ENCODE measurements around the gene SIRPA. TPM values are rescaled to one million over a fixed set of nuclear protein-coding genes. Genes with fewer than 3 reads are reported as not detected.

SIRPA gene
- total and polyA plus RNA-seq, 10 of the 15 experiments (the other 5 are each of a cell fraction or from before 2014, with no cell fraction given) = 1.7 to 13.2 (median 5.0) TPM

GRCh38 chr20:1846876-1847275, 48.3 kb upstream of the SIRPA start:
- ChIA-PET RAD21 (ENCODE audit: unreplicated experiment) (no interaction called here), CTCF (interaction anchor here (1.0 to 1.8 kb wide), 3 partner anchors 14 to 70 kb away, joined by 3 to 7 read pairs (median 3); no protein-coding TSS in a partner anchor), POLR2A (no interaction called here), SMC1A (ENCODE audit: uncharacterized antibody, unreplicated experiment) (interaction anchor here (0.8 to 3.4 kb wide), 5 partner anchors 12 to 52 kb away, joined by 3 to 11 read pairs (median 4); no protein-coding TSS in a partner anchor)
- no peaks in the 10 kb centered on the region for H3K79me2 ChIP-seq (ENCODE audit: control insufficient read depth, insufficient read depth, low read length)
- H3K4me2 ChIP-seq (ENCODE audit: control insufficient read depth, insufficient read depth) = no peak overlapping the region
- no peak overlapping the region for H2AFZ ChIP-seq (ENCODE audit: control insufficient read depth, low read depth, low read length)
- no peak overlapping the region for H3K9ac ChIP-seq (ENCODE audit: control insufficient read depth, insufficient read depth, low read length)
- H3K4me1 ChIP-seq (ENCODE audit: control insufficient read depth, insufficient read depth, low read length) = peaks cover 35% of the 10 kb centered on the region
- H3K27me3 ChIP-seq (replicated peaks in 1 of 2; ENCODE audit: control insufficient read depth in 2 of 2, insufficient read depth in 2 of 2, low read length in 1 of 2) = no peaks in the 10 kb centered on the region
- no peak overlapping the region for H3K27ac ChIP-seq (ENCODE audit: control insufficient read depth, insufficient read depth)
- ATAC-seq (no peak), FAIRE-seq (no peak), DNase-seq (ENCODE audit: low read depth, low spot score) (no peak)
- no TSS peak for BruUV-seq (replicated peaks)
- H3K9me3 ChIP-seq (replicated peaks; ENCODE audit: control insufficient read depth, insufficient read depth, low read length) = no peaks in the 10 kb centered on the region
- no peaks in the 10 kb centered on the region for H4K20me1 ChIP-seq (ENCODE audit: control insufficient read depth, insufficient read depth)
- H3K4me3 ChIP-seq = no peak overlapping the region
- intact Hi-C loops (cut with micrococcal nuclease; ENCODE audit: unreplicated experiment) = no loop called here
- H3K36me3 ChIP-seq (ENCODE audit: control insufficient read depth in 2 of 2, insufficient read depth in 2 of 2, low read length in 1 of 2) = no peaks in the 10 kb centered on the region
- WGBS (ENCODE audit: insufficient coverage, insufficient replicate concordance, low lambda C conversion rate, missing lambda C conversion rate) = 44% methylated on average over 1 of the region's 1 CpG
- TF ChIP-seq BCL11A (IDR thresholded peaks at IDR 0.05; ENCODE audit: low read depth, low read length) = no peak
- no peak for TF ChIP-seq IRF4 (IDR thresholded peaks at IDR 0.05; ENCODE audit: low read depth, low read length)
- TF ChIP-seq CHD1 (IDR thresholded peaks at IDR 0.05; ENCODE audit: low read depth, low read length) = no peak
- TF ChIP-seq REST (IDR thresholded peaks at IDR 0.05; ENCODE audit: low read depth, low read length) = no peak
- no peak for TF ChIP-seq RAD21 (IDR thresholded peaks at IDR 0.05; ENCODE audit: insufficient read depth, low read depth, low read length)
- TF ChIP-seq HCFC1 (IDR thresholded peaks at IDR 0.05; ENCODE audit: low read length) = no peak
- no peak for TF ChIP-seq NR2C1 (IDR thresholded peaks at IDR 0.05)
- no peak for TF ChIP-seq BCL3 (IDR thresholded peaks at IDR 0.05; ENCODE audit: borderline replicate concordance, insufficient read depth, low read depth, low read length, poor library complexity, severe bottlenecking)
- in situ Hi-C loops (cut with MboI) = no loop called here

All from GM12878 (cell line).